ENCODE data around the gene COP1. TPM values are rescaled to one million over a fixed set of nuclear protein-coding genes. Genes with fewer than 3 reads are reported as not detected.

Gene COP1
- total RNA-seq, 1 donor from 2014 or later: 70.0 TPM

- FAIRE-seq: no peak
- no peak for DNase-seq (ENCODE audit: low read depth)
- Histone ChIP-seq H3K27me3 (ENCODE audit: control insufficient read depth, insufficient read depth, low read length) (no peaks in the 10 kb centered on the region), H3K36me3 (ENCODE audit: control insufficient read depth, insufficient read depth, low read length) (no peaks in the 10 kb centered on the region), H3K4me3 (ENCODE audit: low read depth, low read length) (no peak overlapping the region)
- TF ChIP-seq CTCF (IDR thresholded peaks at IDR 0.05; ENCODE audit: insufficient read depth, low read length, severe bottlenecking): no peak
Measured at GRCh38 chr1:176203735-176204134, 3.4 kb downstream of the COP1 start.

- Histone ChIP-seq H3K27me3 (ENCODE audit: control insufficient read depth, insufficient read depth, low read length) (no peaks in the 10 kb centered on the region), H3K36me3 (ENCODE audit: control insufficient read depth, insufficient read depth, low read length) (no peaks in the 10 kb centered on the region), H3K4me3 (ENCODE audit: low read depth, low read length) (no peak overlapping the region)
- peak; percentile 6 for DNase-seq (ENCODE audit: low read depth)
- TF ChIP-seq CTCF (IDR thresholded peaks at IDR 0.05; ENCODE audit: insufficient read depth, low read length, severe bottlenecking): no peak
- FAIRE-seq: no peak
Measured at GRCh38 chr1:176201568-176201967, 5.5 kb downstream of the COP1 start.

GRCh38 chr1:176199707-176200106 is 7.4 kb downstream of the COP1 start:
- Histone ChIP-seq H3K4me3 (ENCODE audit: low read depth, low read length) (no peak overlapping the region), H3K36me3 (ENCODE audit: control insufficient read depth, insufficient read depth, low read length) (no peaks in the 10 kb centered on the region), H3K27me3 (ENCODE audit: control insufficient read depth, insufficient read depth, low read length) (no peaks in the 10 kb centered on the region)
- TF ChIP-seq CTCF (IDR thresholded peaks at IDR 0.05; ENCODE audit: insufficient read depth, low read length, severe bottlenecking): no peak
- no peak for FAIRE-seq
- DNase-seq (ENCODE audit: low read depth): no peak

GRCh38 chr1:176198413-176198812 is 8.7 kb downstream of the COP1 start:
- Histone ChIP-seq H3K27me3 (ENCODE audit: control insufficient read depth, insufficient read depth, low read length) (no peaks in the 10 kb centered on the region), H3K4me3 (ENCODE audit: low read depth, low read length) (no peak overlapping the region), H3K36me3 (ENCODE audit: control insufficient read depth, insufficient read depth, low read length) (no peaks in the 10 kb centered on the region)
- TF ChIP-seq CTCF (IDR thresholded peaks at IDR 0.05; ENCODE audit: insufficient read depth, low read length, severe bottlenecking): no peak
- DNase-seq (ENCODE audit: low read depth) (no peak), FAIRE-seq (no peak)

- Histone ChIP-seq H3K4me3 (ENCODE audit: low read depth, low read length) (no peak overlapping the region), H3K27me3 (ENCODE audit: control insufficient read depth, insufficient read depth, low read length) (no peaks in the 10 kb centered on the region), H3K36me3 (ENCODE audit: control insufficient read depth, insufficient read depth, low read length) (no peaks in the 10 kb centered on the region)
- no peak for TF ChIP-seq CTCF (IDR thresholded peaks at IDR 0.05; ENCODE audit: insufficient read depth, low read length, severe bottlenecking)
- DNase-seq (ENCODE audit: low read depth) (no peak), FAIRE-seq (no peak)
Measured at GRCh38 chr1:176196728-176197127, 10.4 kb downstream of the COP1 start.

- DNase-seq (ENCODE audit: low read depth): no peak
Measured at GRCh38 chr1:176195547-176195946, 11.5 kb downstream of the COP1 start.

More at GRCh38 chr1:176195547-176195946, 11.5 kb downstream of the COP1 start:
- TF ChIP-seq CTCF (IDR thresholded peaks at IDR 0.05; ENCODE audit: insufficient read depth, low read length, severe bottlenecking): no peak
- FAIRE-seq: no peak
- H3K27me3 ChIP-seq (ENCODE audit: control insufficient read depth, insufficient read depth, low read length): no peaks in the 10 kb centered on the region
- no peak overlapping the region for H3K4me3 ChIP-seq (ENCODE audit: low read depth, low read length)
- H3K36me3 ChIP-seq (ENCODE audit: control insufficient read depth, insufficient read depth, low read length): no peaks in the 10 kb centered on the region
